Skin epidermis (tissue), 12 donors: Measurements from ENCODE around the gene PPP3CA.
"Not testable (repeated sequence)": the region's sequence is repeated elsewhere in the genome, so short reads cannot be mapped to it uniquely, and the experiment has no call there.

Experiments
- H3K27ac ChIP-seq, 21 experiments: fragments of 200-600 bp; sonication (generic) in 11 of 21; one replicate each; pipeline ENCODE4 v1.5.0; 2020; ENCODE audit warnings: mild to moderate bottlenecking in 3 of 21, inconsistent platforms in 2 of 21, moderate library complexity in 2 of 21
- H3K4me3 ChIP-seq, 7 experiments: fragments of 200-600 bp; sonication (generic) in 2 of 7; one replicate each; pipeline ENCODE4 v1.5.0; 2020; ENCODE audit warnings: inconsistent platforms in 2 of 7, mild to moderate bottlenecking in 2 of 7, moderate library complexity in 1 of 7

PPP3CA gene

DNA sequence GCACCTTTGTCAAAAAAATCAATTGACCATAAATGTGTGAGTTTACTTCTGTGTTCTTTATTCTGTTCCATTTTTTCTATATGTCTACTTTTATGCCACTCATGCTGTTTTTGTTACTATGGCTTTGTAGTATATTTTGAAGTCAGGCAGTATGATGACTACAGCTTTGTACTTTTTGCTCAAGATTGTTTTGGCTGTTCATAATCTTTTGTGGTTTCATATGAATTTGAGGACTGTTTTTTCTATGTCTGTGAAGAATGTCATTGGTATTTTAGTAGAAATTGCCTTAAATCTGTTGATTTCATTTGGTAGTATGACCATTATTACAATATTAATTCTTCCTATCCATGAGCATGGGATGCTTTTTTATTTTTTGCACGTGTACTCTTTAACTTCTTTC, 346.8 kb downstream of the PPP3CA start:
- Histone ChIP-seq H3K4me3 (no peak overlapping the region), H3K27ac (no peak overlapping the region)

DNA sequence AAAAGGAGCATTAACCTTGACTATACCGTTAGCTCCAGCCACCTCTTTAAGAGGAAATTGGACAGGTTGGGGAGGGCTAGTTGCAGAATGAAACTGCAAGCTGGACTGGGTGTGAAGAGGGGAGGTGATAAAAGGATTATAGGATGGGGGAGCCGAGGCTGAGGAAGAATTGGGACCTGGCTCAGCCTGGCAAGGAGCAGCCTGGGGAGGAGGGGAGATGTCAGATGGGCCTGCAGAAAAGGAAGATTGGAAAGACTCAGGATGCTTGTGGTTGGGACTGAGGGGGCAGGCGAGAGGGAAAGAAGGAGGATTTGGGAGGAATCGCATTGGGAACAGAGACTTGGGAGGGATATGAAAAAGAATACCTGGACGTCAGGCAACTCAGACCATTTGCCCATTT, 351.7 kb downstream of the PPP3CA start:
- no peak overlapping the region for H3K27ac ChIP-seq
- no peak overlapping the region for H3K4me3 ChIP-seq

DNA sequence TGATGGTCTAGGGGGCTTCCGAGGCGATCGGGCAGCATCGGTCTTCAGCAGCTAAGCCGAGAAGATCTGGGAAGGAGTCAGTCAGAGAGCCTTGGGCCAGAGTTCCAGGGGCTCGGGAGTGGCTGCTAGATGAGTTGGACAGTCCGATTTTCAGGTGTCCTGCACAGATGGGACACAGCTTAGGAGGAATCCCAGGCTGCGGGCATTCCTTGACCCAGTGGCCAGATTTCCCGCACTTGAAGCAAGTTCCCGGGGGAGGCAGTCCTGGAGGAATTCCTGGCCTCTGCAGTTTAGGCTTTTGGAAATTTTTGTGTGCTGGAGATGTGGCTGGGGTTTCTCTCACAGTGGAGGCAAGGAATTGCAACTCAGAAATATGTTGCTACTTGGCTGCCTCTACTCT, 352.3 kb downstream of the PPP3CA start:
- not testable (repeated sequence) for H3K27ac ChIP-seq, H3K4me3 ChIP-seq

DNA sequence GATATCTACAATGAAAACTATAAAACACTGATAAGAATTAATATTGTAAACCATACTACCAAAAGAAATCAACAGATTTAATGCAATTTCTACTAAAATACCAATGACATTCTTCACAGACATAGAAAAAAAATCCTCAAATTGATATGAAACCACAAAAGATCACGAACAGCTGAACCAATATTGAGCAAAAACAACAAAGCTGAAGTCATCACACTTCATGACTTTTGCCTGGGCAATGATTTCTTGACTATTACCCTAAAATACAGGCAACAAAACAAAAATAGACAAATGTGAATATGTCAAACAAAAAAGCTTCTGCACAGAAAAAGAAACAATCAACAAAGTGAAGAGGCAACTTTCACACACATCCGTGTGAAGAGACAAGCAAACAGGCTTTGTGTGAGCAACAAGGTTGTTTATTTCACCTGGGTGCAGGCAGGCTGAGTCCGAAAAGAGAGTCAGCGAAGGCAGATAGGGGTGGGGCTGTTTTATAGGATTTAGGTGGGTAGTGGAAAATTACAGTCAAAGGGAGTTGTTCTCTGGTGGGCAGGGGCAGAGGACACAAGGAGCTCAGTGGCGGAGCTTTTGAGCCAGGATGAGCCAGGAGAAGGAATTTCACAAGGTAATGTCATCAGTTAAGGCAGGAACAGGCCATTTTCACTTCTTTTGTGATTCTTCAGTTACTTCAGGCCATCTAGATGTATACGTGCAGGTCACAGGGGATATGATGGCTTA, 355.8 kb downstream of the PPP3CA start:
- not testable (repeated sequence) for H3K4me3 ChIP-seq

DNA sequence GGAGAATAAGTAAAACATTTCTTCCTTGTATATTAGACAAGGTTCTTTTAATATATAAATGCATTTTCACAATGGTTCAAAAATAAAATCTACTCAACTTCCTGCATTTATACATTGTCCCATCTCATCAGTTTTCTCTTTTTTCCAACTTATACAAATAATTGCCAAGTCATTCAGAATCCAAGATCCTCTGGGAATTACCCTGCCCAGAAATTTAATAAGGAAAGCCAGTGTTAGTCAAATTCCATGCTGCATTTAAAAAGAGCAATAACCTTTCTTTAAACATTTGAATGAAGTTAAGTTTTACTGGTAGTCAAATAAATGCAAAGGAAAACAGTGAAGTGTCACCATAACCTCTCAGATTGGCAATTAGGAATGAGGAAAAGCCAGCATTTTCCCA, 357.9 kb downstream of the PPP3CA start:
- H3K4me3 ChIP-seq, result no peak overlapping the region

More for the DNA sequence above, 355.8 kb downstream of the PPP3CA start:
- H3K27ac ChIP-seq, result not testable (repeated sequence)

DNA sequence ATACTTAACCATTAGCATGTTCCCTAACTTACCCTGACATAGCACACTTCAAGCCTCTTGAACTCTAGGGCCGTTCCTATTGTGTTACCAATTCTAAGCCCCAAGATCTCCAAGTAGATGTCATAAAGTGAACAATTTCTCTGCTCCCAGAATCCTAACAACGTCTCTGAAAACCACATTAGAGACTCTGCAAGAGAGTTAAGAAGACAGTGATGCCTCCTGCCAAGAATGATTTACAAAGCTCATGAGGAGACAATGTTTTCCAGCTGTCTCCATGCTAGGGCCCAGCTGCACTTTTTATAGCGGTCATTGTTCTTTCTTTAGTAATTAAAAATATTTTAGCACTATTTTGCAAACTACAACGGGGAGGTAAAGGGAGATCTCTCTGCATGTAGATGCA, 358.4 kb downstream of the PPP3CA start:
- Histone ChIP-seq H3K27ac (no peak overlapping the region), H3K4me3 (no peak overlapping the region)

More for the DNA sequence above, 357.9 kb downstream of the PPP3CA start:
- no peak overlapping the region for H3K27ac ChIP-seq

DNA sequence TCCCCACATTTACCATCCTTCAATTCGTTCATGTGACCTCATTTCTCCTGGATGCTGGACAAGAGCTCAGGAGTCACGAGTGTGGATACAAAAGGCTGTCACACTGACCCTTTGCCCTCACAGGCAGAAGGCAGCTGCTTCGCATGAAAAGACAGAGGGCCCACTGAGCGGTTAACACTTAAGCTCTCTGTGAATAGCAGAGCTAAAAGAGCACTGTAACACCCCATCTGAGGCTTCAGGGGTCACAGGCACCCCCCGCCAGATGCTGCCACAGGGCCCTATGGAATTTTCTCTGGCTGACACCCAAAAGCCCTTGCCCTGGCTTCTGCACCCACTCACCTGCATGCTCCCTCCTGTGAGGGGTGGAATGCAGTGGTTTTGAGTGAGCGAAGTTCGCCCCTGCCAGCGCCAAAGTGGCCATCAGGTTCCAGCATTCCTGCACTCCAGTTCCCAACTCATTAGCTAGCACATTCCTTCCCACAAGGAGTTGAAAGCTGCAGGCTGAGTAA, 360.9 kb downstream of the PPP3CA start:
- no peak overlapping the region for H3K4me3 ChIP-seq
- peak overlapping the region in 2 of 21 experiments; percentile 1 to 37 for H3K27ac ChIP-seq

DNA sequence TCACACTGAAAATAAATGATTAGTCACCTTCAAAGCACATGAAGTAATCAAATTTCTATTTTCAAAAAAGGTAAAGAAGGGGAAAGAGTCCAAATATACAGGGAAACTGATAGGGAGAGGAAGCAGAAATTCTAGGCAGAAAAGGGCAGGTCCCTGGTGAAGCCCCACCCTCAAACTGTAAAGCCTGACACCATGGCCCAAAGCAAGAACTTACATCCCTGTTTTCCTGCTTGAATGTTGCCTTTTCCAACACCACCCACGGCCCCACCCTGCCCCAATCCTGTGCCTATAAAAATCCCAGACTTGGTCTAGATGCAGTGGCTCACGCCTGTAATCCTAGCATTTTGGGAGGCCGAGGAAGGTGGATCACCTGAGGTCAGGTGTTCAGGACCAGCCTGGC, 361.8 kb downstream of the PPP3CA start:
- H3K27ac ChIP-seq, result peak overlapping the region in 4 of 21 experiments; percentile 1 to 37 (median 20)

DNA sequence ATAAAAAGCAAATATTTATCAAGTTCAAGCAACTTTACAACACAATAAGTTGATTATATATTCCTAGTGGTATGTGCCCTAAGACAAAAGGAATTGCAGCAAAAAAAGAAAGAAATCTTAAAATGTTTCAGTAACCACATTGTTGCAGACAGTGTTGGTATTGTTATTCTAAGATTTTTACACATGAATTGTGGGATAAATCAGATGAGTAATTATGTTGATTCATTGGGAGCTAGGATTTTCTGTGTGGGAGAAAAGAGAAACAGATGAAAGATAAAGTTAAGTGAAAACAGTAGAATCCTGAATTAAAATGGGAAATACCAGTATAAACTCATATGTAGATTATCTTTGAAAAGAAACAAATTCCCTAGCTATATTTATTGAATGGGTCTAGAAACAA, 362.4 kb downstream of the PPP3CA start:
- H3K27ac ChIP-seq, result peak overlapping the region in 3 of 21 experiments; percentile 1 to 37 (median 25)
- H3K4me3 ChIP-seq, result no peak overlapping the region

More for the DNA sequence above, 361.8 kb downstream of the PPP3CA start:
- no peak overlapping the region for H3K4me3 ChIP-seq

DNA sequence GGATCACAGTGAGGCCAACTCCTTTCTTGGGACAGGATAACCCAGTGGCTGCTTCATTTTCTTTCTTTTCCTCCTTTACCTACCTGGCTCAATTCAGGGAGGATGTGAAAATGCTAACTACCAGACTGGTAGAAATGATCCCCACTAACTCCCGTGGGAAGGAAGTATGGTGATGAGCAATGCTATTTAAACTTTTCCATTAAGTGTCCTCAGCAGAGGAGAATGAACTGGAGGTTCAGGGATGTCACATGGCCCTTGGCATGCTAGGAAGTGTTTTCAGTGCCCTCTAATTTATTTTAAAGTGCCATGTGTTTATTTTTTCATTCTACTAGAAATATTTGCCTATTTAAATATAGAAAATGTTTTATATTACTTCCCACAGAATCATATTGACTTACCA, 363.9 kb downstream of the PPP3CA start:
- Histone ChIP-seq H3K27ac (no peak overlapping the region), H3K4me3 (no peak overlapping the region)

DNA sequence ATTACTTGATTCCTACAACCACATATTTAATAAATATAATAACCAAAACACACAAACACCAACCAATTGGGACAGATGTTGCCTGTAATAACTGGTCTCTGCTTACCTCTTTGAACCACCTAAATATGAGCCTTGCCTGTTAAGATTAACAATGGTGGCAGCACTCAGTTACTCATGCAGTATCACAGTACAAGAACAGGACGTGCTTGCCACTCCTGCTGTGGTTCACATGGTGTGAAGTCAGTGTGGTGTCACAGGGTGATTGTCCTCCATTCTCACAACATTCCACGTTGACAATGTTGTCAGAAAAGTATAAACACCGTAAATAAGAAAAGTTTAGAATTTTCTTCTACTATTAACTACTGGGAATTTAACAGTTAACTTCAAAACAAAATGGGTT, 365.0 kb downstream of the PPP3CA start:
- H3K27ac ChIP-seq, result peak overlapping the region in 6 of 21 experiments; percentile 0 to 56 (median 32)
- no peak overlapping the region for H3K4me3 ChIP-seq

DNA sequence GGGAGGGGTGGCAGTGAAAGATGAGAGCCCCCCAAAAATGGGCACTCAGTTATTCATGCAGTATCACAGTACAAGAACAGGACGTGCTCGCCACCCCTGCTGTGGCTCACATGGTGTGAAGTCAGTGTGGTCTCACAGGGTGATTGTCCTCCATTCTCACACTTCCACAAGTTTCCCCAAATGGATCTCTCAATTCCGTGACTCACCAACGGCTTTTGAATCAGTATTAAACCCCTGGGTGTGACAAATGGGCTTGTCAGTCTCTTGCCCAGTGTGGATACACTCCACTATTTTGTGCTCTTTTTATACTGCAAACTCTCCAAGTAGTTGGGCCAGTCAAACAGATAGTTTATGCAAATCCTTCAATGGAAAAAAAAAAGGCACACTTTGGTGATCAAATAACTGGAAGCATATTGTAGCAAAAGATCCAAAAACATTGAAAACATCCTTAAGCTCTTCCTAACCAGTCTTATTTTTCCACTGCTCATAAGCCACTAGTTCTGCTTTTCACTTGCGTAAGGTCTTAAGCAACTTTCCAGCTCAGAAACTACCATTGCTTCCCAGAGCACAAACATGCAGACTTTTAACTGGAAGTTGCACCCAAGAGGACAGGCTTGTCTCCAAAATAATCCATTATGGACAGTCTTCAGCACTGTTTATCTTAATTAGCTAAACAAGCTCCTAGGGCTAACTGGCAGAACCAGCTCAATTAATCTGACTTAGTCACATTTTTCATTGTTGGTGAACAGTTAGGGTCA, 365.7 kb downstream of the PPP3CA start:
- H3K4me3 ChIP-seq, result no peak overlapping the region
- H3K27ac ChIP-seq, result peak overlapping the region in 12 of 21 experiments; percentile 2 to 63 (median 36)

DNA sequence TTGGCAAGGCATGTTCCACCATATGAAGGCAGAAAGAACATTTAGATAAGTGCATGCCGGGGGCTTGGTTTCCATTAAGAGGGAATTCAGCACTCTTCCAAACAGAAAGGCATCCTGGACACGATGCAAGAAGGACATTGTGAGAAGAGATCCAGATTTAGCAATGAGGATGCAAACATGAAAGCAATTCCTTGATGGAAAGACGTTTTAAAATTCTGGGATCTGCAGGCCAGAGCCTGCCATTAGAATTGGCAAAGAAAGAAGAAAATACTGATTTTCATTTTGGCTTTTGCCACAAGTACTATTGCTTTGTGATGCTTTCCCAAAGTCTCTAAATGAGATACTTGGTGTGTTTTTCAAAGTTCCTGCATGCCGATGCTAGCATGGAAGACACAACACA, 367.6 kb downstream of the PPP3CA start:
- H3K27ac ChIP-seq, result no peak overlapping the region
- H3K4me3 ChIP-seq, result no peak overlapping the region

DNA sequence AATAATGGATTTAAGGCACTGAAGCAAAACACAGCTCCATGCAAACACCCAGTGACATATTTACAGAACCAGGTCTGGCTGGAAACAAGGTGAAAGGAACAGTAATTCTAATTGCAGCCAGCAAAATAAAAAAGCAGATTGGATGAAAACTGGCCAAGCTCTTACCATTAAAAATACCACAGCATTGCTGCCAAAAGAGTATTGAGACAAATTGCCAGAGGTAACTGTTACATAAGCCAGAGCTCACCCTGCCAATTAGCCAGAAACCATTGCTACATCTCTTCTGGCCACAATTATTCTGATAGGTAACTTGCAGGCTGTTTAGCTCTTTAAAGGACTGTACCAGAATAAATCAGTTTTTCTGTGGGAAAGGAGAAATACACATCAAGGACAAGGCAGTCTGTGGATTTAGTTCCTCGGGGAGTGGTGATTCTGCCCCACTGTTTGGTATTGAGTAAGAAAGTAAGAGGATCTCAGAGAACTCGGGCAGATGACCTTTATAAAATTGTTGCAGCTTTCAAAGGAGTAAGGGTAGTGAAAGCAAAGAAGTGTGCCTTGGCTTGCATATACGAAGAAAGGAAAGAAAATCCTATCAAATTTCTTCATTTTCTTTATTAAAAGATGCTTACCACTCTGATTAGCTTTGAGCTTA, 369.5 kb downstream of the PPP3CA start:
- no peak overlapping the region for H3K27ac ChIP-seq
- no peak overlapping the region for H3K4me3 ChIP-seq

DNA sequence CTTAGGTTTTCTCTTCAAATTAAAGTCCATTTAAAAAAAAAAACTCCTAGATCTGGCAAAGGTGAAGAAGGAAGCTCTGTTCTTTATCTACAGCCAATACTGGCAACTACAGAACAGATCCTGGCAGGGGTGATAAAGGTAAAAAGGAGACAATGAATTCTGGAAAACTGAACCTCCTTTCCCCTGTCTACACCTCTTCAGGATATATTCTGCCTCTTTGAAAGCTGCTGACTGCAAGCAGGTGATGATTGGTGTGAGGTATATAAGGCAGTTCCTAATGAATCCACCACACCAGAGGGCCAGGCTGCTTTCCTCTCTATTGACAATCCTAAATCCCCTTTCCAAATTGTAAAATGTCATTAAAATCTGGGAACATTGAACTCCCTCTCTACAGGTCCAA, 370.1 kb downstream of the PPP3CA start:
- H3K4me3 ChIP-seq, result no peak overlapping the region
- H3K27ac ChIP-seq, result no peak overlapping the region
